Esophagus muscularis mucosa (tissue), 4 donors: ENCODE data around the gene IGF2R.
"Not testable (repeated sequence)": the region's sequence is repeated elsewhere in the genome, so short reads cannot be mapped to it uniquely, and the experiment has no call there.

ENCODE experiments used
- EP300 ChIP-seq: sonication (generic); formaldehyde crosslinking; IDR thresholded peaks from one replicate; pipeline ENCODE4 v1.6.1; 2017; ENCODE audit warnings: antibody characterized with exemption
- POLR2AphosphoS5 ChIP-seq, 2 donors: sonication (generic); formaldehyde crosslinking; IDR thresholded peaks; one replicate each; pipeline ENCODE4 v1.6.1; 2017; ENCODE audit warnings: antibody characterized with exemption in 2 of 2
- TF ChIP-seq, protein P1 (sequence below), 3 experiments: fragments of 200-600 bp in 2 of 3; fragments of 450-650 bp in 1 of 3; sonication (generic) in 2 of 3; IDR thresholded peaks; one replicate each; pipeline ENCODE4 v1.5.1; 2017 to 2019; ENCODE audit warnings: antibody characterized with exemption in 3 of 3, mild to moderate bottlenecking in 2 of 3, moderate library complexity in 1 of 3

DNA sequence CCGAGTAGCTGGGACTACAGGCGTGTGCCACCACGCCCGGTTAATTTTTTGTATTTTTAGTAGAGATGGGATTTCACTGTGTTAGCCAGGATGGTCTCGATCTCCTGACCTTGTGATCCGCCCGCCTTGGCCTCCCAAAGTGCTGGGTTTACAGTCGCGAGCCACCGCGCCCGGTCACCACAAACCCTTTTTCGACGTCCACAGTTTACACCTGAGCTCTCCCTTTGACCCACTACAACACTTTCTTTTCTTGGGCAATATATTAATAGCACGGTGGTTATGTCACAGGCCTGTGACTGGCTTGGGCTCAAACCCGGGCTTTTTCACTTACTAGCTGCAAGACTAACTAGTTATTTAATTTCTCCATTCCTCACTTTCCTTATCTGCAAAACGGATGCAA is 1.3 kb upstream of the IGF2R start:
- TF ChIP-seq, protein P1, sequence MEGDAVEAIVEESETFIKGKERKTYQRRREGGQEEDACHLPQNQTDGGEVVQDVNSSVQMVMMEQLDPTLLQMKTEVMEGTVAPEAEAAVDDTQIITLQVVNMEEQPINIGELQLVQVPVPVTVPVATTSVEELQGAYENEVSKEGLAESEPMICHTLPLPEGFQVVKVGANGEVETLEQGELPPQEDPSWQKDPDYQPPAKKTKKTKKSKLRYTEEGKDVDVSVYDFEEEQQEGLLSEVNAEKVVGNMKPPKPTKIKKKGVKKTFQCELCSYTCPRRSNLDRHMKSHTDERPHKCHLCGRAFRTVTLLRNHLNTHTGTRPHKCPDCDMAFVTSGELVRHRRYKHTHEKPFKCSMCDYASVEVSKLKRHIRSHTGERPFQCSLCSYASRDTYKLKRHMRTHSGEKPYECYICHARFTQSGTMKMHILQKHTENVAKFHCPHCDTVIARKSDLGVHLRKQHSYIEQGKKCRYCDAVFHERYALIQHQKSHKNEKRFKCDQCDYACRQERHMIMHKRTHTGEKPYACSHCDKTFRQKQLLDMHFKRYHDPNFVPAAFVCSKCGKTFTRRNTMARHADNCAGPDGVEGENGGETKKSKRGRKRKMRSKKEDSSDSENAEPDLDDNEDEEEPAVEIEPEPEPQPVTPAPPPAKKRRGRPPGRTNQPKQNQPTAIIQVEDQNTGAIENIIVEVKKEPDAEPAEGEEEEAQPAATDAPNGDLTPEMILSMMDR (IDR thresholded peaks at IDR 0.05), result not testable (repeated sequence)
- TF ChIP-seq POLR2AphosphoS5 (IDR thresholded peaks at IDR 0.05); EP300: not testable (repeated sequence)
